GM12878 (cell line): ENCODE measurements around the gene APH1B. TPM values are rescaled to one million over a fixed set of nuclear protein-coding genes. Genes with fewer than 3 reads are reported as not detected.
A peak's percentile ranks its signal among the peaks of the same experiment; 100 is the strongest.

Source experiments
- BRCA1 ChIP-seq: IDR thresholded peaks from 2 replicates; pipeline ENCODE4 v1.6.1; 2011; ENCODE audit warnings: low read depth, low read length, improper control_type of control experiment
- CBX3 ChIP-seq: fragments of 200-600 bp; sonication (generic); IDR thresholded peaks from 2 replicates; pipeline ENCODE4 v1.6.1; 2016; ENCODE audit warnings: low read depth, borderline replicate concordance
- CHD1 ChIP-seq: IDR thresholded peaks from 2 replicates; pipeline ENCODE4 v1.6.1; 2012; ENCODE audit warnings: low read depth, low read length, improper control_type of control experiment
- CHD2 ChIP-seq: IDR thresholded peaks from 2 replicates; pipeline ENCODE4 v1.6.1; 2011; ENCODE audit warnings: low read depth, low read length, improper control_type of control experiment, borderline replicate concordance
- CHD4 ChIP-seq: fragments of 200-600 bp; sonication (generic); IDR thresholded peaks from 2 replicates; pipeline ENCODE4 v1.6.1; 2016; ENCODE audit warnings: mild to moderate bottlenecking
- CREB1 ChIP-seq: IDR thresholded peaks from 2 replicates; pipeline ENCODE4 v1.6.1; 2012; ENCODE audit warnings: low read depth, mild to moderate bottlenecking, inconsistent platforms
- ESRRA ChIP-seq: IDR thresholded peaks from 2 replicates; pipeline ENCODE4 v1.6.1; 2012; ENCODE audit warnings: mild to moderate bottlenecking, low read length, improper control_type of control experiment
- FOXK2 ChIP-seq: fragments of 450-650 bp; IDR thresholded peaks from 2 replicates; pipeline ENCODE4 v1.6.1; 2017; ENCODE audit warnings: mild to moderate bottlenecking, moderate library complexity
- HDGF ChIP-seq: fragments of 450-650 bp; IDR thresholded peaks from 2 replicates; pipeline ENCODE4 v1.6.1; 2016; ENCODE audit warnings: antibody characterized with exemption
- IRF4 ChIP-seq: IDR thresholded peaks from 2 replicates; pipeline ENCODE4 v1.6.1; 2011; ENCODE audit warnings: low read depth, low read length
- MTA2 ChIP-seq: fragments of 450-650 bp; IDR thresholded peaks from 2 replicates; pipeline ENCODE4 v1.6.1; 2016; ENCODE audit warnings: low read depth, mild to moderate bottlenecking, moderate library complexity
- PAX8 ChIP-seq: fragments of 450-650 bp; IDR thresholded peaks from 2 replicates; pipeline ENCODE4 v1.6.1; 2017; ENCODE audit warnings: mild to moderate bottlenecking, moderate library complexity
- RCOR1 ChIP-seq: conservative IDR thresholded peaks from 2 replicates; pipeline ENCODE4 v1.6.1; 2012; ENCODE audit warnings: low read depth, low read length, improper control_type of control experiment
- SMAD5 ChIP-seq: IDR thresholded peaks from 2 replicates; pipeline ENCODE4 v1.6.1; 2016; ENCODE audit warnings: antibody characterized with exemption, low read depth
- SP1 ChIP-seq: IDR thresholded peaks from one replicate; pipeline ENCODE4 v1.6.1; 2011; ENCODE audit warnings: low read depth, low read length
- SREBF2 ChIP-seq: IDR thresholded peaks from 2 replicates; pipeline ENCODE4 v1.6.1; 2012; ENCODE audit warnings: mild to moderate bottlenecking, low read length
- STAT3 ChIP-seq: IDR thresholded peaks from 2 replicates; pipeline ENCODE4 v1.6.1; 2011; ENCODE audit warnings: low read depth, low read length, improper control_type of control experiment
- SUPT20H ChIP-seq: IDR thresholded peaks from 2 replicates; pipeline ENCODE4 v1.6.1; 2011; ENCODE audit warnings: low read depth, mild to moderate bottlenecking, low read length, moderate library complexity, borderline replicate concordance; ENCODE audit not compliant: control insufficient read depth
- TCF12 ChIP-seq: IDR thresholded peaks from 2 replicates; pipeline ENCODE4 v1.6.1; 2011; ENCODE audit warnings: low read depth, mild to moderate bottlenecking, low read length
- ZBED1 ChIP-seq: IDR thresholded peaks from 2 replicates; pipeline ENCODE4 v1.6.1; 2016; ENCODE audit warnings: borderline replicate concordance
- polyA plus RNA-seq, 11 experiments: library from polyadenylated mRNA; depleted of rRNA in 4 of 11; unstranded in 6 of 11; stranded (reverse) in 5 of 11; fragments of >200 nt; fragmentation: Nextera tagmentation in 4 of 11; fragmentation: Illumina TruSeq in 1 of 11; extraction: Ambion mirVana in 4 of 11; extraction: Trizol in 1 of 11; gene quantifications; 1 replicate in 1 of 11; 2 replicates in 10 of 11; pipeline versions ENCODE4 v1.2.1 to v1.2.3, GENCODE V29; 2011 to 2016; ENCODE audit warnings: inconsistent platforms in 2 of 11, missing spikeins in 2 of 11, low read depth in 1 of 11
- total RNA-seq, 4 experiments: library from RNA; depleted of rRNA in 3 of 4; stranded (reverse); fragments of >200 nt in 3 of 4; fragmentation: Illumina TruSeq in 1 of 4; extraction: Trizol in 1 of 4; gene quantifications; 2 replicates each; pipeline versions ENCODE4 v1.2.1 to v1.2.3, GENCODE V29; 2013 to 2021
- TF ChIP-seq, protein P1 (sequence below): fragments of 150-350 bp; IDR thresholded peaks from 2 replicates; pipeline ENCODE4 v1.6.1; 2014; ENCODE audit warnings: mild to moderate bottlenecking, low read depth, low read length
- TF ChIP-seq, protein P2 (sequence below): fragments of 450-650 bp; IDR thresholded peaks from 2 replicates; pipeline ENCODE4 v1.6.1; 2017; ENCODE audit warnings: mild to moderate bottlenecking, moderate library complexity
- TF ChIP-seq, protein P3 (sequence below): fragments of 450-650 bp; formaldehyde crosslinking; IDR thresholded peaks from 2 replicates; pipeline ENCODE4 v1.5.0; 2022; ENCODE audit warnings: mild to moderate bottlenecking, missing genetic modification characterization
- TF ChIP-seq, protein P4 (sequence below): fragments of 450-650 bp; IDR thresholded peaks from 2 replicates; pipeline ENCODE4 v1.6.1; 2017; ENCODE audit warnings: low read depth, mild to moderate bottlenecking, moderate library complexity

The APH1B gene
- total and polyA plus RNA-seq, 10 of the 15 experiments (the other 5 are each of a cell fraction or from before 2014, with no cell fraction given): 5.0 to 20.8 (median 11.1) TPM

DNA sequence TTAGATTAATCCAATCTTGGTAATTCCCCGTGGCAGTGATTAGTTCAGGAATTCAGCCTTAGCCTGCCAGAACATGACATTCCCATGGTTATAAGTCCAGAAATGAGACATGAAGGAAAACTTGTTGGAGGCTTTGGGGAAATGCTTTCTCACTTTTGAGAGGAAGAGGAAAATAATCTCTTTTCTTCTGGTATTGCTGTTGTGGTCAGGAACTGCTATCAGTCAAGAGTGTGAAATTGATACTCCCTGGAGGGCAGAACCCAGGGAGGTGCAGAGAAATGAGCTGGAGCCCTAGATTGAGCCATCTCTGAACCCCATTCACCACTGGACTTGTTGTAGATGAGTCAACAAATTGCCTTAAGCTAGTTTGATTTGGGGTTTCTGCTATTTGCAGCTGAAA, 38.6 kb upstream of the APH1B start (continued):
- TF ChIP-seq CREB1 (no peak), FOXK2 (no peak), SREBF2 (no peak), ZBED1 (no peak), MTA2 (peak; percentile 35; the same call in 1 of the 2 replicates), IRF4 (peak; percentile 58; the same call in 1 of the 2 replicates), ESRRA (no peak), STAT3 (no peak), SP1 (no peak), BRCA1 (no peak), CBX3 (no peak), CHD4 (no peak), HDGF (no peak), PAX8 (no peak), SUPT20H (no peak), RCOR1 (no peak), CHD2 (no peak), TCF12 (no peak), CHD1 (no peak), SMAD5 (no peak)
- TF ChIP-seq, protein P1, sequence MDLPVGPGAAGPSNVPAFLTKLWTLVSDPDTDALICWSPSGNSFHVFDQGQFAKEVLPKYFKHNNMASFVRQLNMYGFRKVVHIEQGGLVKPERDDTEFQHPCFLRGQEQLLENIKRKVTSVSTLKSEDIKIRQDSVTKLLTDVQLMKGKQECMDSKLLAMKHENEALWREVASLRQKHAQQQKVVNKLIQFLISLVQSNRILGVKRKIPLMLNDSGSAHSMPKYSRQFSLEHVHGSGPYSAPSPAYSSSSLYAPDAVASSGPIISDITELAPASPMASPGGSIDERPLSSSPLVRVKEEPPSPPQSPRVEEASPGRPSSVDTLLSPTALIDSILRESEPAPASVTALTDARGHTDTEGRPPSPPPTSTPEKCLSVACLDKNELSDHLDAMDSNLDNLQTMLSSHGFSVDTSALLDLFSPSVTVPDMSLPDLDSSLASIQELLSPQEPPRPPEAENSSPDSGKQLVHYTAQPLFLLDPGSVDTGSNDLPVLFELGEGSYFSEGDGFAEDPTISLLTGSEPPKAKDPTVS: no peak
- TF ChIP-seq, protein P2, sequence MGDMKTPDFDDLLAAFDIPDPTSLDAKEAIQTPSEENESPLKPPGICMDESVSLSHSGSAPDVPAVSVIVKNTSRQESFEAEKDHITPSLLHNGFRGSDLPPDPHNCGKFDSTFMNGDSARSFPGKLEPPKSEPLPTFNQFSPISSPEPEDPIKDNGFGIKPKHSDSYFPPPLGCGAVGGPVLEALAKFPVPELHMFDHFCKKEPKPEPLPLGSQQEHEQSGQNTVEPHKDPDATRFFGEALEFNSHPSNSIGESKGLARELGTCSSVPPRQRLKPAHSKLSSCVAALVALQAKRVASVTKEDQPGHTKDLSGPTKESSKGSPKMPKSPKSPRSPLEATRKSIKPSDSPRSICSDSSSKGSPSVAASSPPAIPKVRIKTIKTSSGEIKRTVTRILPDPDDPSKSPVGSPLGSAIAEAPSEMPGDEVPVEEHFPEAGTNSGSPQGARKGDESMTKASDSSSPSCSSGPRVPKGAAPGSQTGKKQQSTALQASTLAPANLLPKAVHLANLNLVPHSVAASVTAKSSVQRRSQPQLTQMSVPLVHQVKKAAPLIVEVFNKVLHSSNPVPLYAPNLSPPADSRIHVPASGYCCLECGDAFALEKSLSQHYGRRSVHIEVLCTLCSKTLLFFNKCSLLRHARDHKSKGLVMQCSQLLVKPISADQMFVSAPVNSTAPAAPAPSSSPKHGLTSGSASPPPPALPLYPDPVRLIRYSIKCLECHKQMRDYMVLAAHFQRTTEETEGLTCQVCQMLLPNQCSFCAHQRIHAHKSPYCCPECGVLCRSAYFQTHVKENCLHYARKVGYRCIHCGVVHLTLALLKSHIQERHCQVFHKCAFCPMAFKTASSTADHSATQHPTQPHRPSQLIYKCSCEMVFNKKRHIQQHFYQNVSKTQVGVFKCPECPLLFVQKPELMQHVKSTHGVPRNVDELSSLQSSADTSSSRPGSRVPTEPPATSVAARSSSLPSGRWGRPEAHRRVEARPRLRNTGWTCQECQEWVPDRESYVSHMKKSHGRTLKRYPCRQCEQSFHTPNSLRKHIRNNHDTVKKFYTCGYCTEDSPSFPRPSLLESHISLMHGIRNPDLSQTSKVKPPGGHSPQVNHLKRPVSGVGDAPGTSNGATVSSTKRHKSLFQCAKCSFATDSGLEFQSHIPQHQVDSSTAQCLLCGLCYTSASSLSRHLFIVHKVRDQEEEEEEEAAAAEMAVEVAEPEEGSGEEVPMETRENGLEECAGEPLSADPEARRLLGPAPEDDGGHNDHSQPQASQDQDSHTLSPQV: no peak
- TF ChIP-seq, protein P3, sequence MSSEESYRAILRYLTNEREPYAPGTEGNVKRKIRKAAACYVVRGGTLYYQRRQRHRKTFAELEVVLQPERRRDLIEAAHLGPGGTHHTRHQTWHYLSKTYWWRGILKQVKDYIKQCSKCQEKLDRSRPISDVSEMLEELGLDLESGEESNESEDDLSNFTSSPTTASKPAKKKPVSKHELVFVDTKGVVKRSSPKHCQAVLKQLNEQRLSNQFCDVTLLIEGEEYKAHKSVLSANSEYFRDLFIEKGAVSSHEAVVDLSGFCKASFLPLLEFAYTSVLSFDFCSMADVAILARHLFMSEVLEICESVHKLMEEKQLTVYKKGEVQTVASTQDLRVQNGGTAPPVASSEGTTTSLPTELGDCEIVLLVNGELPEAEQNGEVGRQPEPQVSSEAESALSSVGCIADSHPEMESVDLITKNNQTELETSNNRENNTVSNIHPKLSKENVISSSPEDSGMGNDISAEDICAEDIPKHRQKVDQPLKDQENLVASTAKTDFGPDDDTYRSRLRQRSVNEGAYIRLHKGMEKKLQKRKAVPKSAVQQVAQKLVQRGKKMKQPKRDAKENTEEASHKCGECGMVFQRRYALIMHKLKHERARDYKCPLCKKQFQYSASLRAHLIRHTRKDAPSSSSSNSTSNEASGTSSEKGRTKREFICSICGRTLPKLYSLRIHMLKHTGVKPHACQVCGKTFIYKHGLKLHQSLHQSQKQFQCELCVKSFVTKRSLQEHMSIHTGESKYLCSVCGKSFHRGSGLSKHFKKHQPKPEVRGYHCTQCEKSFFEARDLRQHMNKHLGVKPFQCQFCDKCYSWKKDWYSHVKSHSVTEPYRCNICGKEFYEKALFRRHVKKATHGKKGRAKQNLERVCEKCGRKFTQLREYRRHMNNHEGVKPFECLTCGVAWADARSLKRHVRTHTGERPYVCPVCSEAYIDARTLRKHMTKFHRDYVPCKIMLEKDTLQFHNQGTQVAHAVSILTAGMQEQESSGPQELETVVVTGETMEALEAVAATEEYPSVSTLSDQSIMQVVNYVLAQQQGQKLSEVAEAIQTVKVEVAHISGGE (CRISPR knock-in tag): no peak
- TF ChIP-seq, protein P4, sequence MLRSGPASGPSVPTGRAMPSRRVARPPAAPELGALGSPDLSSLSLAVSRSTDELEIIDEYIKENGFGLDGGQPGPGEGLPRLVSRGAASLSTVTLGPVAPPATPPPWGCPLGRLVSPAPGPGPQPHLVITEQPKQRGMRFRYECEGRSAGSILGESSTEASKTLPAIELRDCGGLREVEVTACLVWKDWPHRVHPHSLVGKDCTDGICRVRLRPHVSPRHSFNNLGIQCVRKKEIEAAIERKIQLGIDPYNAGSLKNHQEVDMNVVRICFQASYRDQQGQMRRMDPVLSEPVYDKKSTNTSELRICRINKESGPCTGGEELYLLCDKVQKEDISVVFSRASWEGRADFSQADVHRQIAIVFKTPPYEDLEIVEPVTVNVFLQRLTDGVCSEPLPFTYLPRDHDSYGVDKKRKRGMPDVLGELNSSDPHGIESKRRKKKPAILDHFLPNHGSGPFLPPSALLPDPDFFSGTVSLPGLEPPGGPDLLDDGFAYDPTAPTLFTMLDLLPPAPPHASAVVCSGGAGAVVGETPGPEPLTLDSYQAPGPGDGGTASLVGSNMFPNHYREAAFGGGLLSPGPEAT: peak; percentile 50; the same call in 1 of the 2 replicates
